Measurements from ENCODE around the gene FGF6. TPM values are rescaled to one million over a fixed set of nuclear protein-coding genes. Genes with fewer than 3 reads are reported as not detected.

The FGF6 gene
- total and polyA plus RNA-seq, 9 of the 15 experiments (the other 6 are each of a cell fraction or from before 2014, with no cell fraction given) = 0.14 TPM; not detected in 8

- TF ChIP-seq PBX2 (CRISPR knock-in tag; IDR thresholded peaks at IDR 0.05; ENCODE audit: low read depth) = no peak
- TF ChIP-seq PBX2 (tag; conservative IDR thresholded peaks at IDR 0.05; ENCODE audit: low read depth) = no peak
- TF ChIP-seq RAD21 (CRISPR knock-in tag; conservative IDR thresholded peaks at IDR 0.05 in 1 of 2, IDR thresholded peaks at IDR 0.05 in 1 of 2) = no peak
- TF ChIP-seq MYBL2 (IDR thresholded peaks at IDR 0.05; ENCODE audit: low read depth) = no peak
- no peak for TF ChIP-seq MYBL2 (CRISPR knock-in tag; IDR thresholded peaks at IDR 0.05; ENCODE audit: borderline replicate concordance)
- TF ChIP-seq HDAC1 (IDR thresholded peaks at IDR 0.05) = no peak
- TF ChIP-seq TCF7L2 (IDR thresholded peaks at IDR 0.05; ENCODE audit: low read depth, low read length) = no peak
- no peak for TF ChIP-seq SP2 (IDR thresholded peaks at IDR 0.05; ENCODE audit: extremely low read depth, low read depth, low read length, poor library complexity, severe bottlenecking)
- TF ChIP-seq ATF4 (CRISPR knock-in tag; IDR thresholded peaks at IDR 0.05) = no peak
- no peak for TF ChIP-seq TBL1XR1 (IDR thresholded peaks at IDR 0.05; ENCODE audit: low read length in 2 of 2)
- TF ChIP-seq ARID1B (IDR thresholded peaks at IDR 0.05) = no peak
- no peak for TF ChIP-seq ZBTB11 (CRISPR knock-in tag; IDR thresholded peaks at IDR 0.05)
- no peak for TF ChIP-seq FOXK2 (conservative IDR thresholded peaks at IDR 0.05 in 1 of 2, IDR thresholded peaks at IDR 0.05 in 1 of 2; ENCODE audit: low read depth in 2 of 2)
These were observed 14.2 kb downstream of the FGF6 start (continued) for GRCh38 chr12:4431436-4431835.
